Peyer's patch (tissue), 4 donors: ENCODE results near the gene CGNL1.

Experiments used
- CTCF ChIP-seq, 6 experiments: fragments of 450-650 bp in 4 of 6; fragments of 200-600 bp in 2 of 6; sonication (generic) in 1 of 6; IDR thresholded peaks; one replicate each; pipeline ENCODE4 v1.5.1; 2017 to 2019; ENCODE audit warnings: antibody characterized with exemption in 6 of 6, mild to moderate bottlenecking in 3 of 6, moderate library complexity in 1 of 6
- POLR2A ChIP-seq, 2 donors: fragments of 450-650 bp; IDR thresholded peaks; one replicate each; pipeline ENCODE4 v1.5.1; 2017; ENCODE audit warnings: antibody characterized with exemption in 2 of 2, mild to moderate bottlenecking in 2 of 2, moderate library complexity in 2 of 2

DNA sequence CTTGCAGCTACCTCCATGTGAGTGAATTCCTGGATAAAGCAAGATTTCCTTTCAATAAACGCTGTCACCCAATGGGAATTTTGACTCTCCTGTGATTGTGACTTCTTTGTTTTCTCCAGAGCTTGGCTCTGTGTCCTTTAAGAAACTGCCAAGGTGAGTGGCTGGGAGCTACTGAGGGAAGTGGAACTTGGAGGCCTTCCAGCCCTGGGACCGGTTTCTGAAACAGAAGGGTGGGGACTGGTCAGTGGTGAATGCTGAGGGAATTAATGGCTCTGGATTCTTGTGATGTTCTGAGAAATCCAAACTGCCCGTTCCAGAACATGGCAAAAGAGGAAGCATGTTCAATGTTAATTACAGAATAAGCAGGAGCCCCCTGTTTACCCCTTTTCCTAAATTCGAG is 174.3 kb downstream of the CGNL1 start:
- TF ChIP-seq CTCF (IDR thresholded peaks at IDR 0.05) = no peak
- no peak for TF ChIP-seq POLR2A (IDR thresholded peaks at IDR 0.05)
